Calu3 (cell line): Measurements from ENCODE around the gene GALNT17. TPM values are rescaled to one million over a fixed set of nuclear protein-coding genes. Genes with fewer than 3 reads are reported as not detected.
"Not testable (repeated sequence)": the region's sequence is repeated elsewhere in the genome, so short reads cannot be mapped to it uniquely, and the experiment has no call there.

ENCODE experiments used
- BruUV-seq: library from RNA; stranded (reverse); fragments of 400-500 nt; replicated peaks from 2 replicates; lab custom pipeline; 2021; lab: Mats Ljungman, UMichigan
- CTCF ChIA-PET: fragments of 300-600 bp; sonication (Branson Sonifier 250); formaldehyde crosslinking; loops from one replicate; lab custom pipeline; 2022; ENCODE audit warnings: antibody characterized with exemption; lab: Charles Lee
- DNase-seq: peaks from one replicate; pipeline ENCODE4 v3.0.0; 2022
- H3K27ac Mint-ChIP-seq: one replicate; pipeline ENCODE4 v1.8.0; 2022; ENCODE audit warnings: mixed read lengths; ENCODE audit not compliant: unreplicated experiment
- H3K27me3 Mint-ChIP-seq: one replicate; pipeline ENCODE4 v1.8.0; 2022; ENCODE audit warnings: mixed read lengths; ENCODE audit not compliant: unreplicated experiment
- H3K36me3 Mint-ChIP-seq: one replicate; pipeline ENCODE4 v1.8.0; 2022; ENCODE audit warnings: mild to moderate bottlenecking, moderate library complexity, mixed read lengths; ENCODE audit not compliant: insufficient read depth, unreplicated experiment
- H3K4me1 Mint-ChIP-seq: one replicate; pipeline ENCODE4 v1.8.0; 2022; ENCODE audit warnings: mild to moderate bottlenecking, low read depth, mixed read lengths; ENCODE audit not compliant: unreplicated experiment
- H3K4me3 Mint-ChIP-seq: one replicate; pipeline ENCODE4 v1.8.0; 2022; ENCODE audit warnings: mild to moderate bottlenecking, low read depth, moderate library complexity, mixed read lengths; ENCODE audit not compliant: unreplicated experiment
- H3K9me3 Mint-ChIP-seq: one replicate; pipeline ENCODE4 v1.8.0; 2022; ENCODE audit warnings: low read depth, mixed read lengths; ENCODE audit not compliant: unreplicated experiment
- CTCF ChIP-seq: fragments of 200-600 bp; IDR thresholded peaks from one replicate; pipeline ENCODE4 v1.8.0; 2022; ENCODE audit warnings: antibody characterized with exemption; ENCODE audit not compliant: unreplicated experiment
- intact Hi-C: fragments of 100-400 bp; cut with micrococcal nuclease; formaldehyde crosslinking; loops from one replicate; pipeline ENCODE4 v1.10.0; 2022; ENCODE audit not compliant: unreplicated experiment
- total RNA-seq: library from RNA; stranded (reverse); gene quantifications from 2 replicates; pipeline ENCODE4 v1.2.3, GENCODE V29; 2022

The GALNT17 gene
- total RNA-seq, 1 experiment from 2014 or later = not detected

DNA sequence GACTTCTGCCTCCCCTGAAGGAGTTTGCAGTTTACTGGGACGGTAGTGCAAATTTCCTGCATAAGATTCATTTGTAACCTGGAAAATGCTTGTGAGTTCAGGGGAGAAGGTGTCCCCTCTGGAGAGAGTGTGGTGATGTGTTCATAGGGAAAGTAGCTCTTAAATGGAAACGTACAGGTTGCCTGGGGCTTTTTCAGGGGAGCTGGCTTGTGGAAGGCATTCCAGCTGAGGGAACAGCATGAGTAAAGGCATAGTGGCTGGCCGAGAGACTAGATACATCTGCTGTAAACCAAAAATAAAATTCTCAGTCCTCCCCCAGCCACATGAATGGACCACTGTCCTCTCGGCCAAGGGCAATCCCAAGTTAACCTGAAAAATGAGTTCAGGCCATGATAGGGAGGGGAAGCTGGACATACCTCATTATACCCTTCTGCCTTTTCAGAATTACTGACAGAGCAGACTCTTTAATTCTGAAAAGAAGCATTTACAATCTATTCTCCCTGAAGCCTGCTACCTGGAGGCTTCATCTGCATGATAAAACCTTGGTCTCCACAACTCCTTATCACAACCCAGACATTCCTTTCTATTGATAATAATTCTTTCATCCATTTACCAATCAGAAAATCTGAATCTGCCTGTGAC is 123.7 kb downstream of the GALNT17 start:
- Mint-ChIP-seq H3K27ac (no peak overlapping the region), H3K36me3 (no peaks in the 10 kb centered on the region), H3K4me1 (no peaks in the 10 kb centered on the region), H3K9me3 (peaks cover 8% of the 10 kb centered on the region), H3K27me3 (no peaks in the 10 kb centered on the region), H3K4me3 (no peak overlapping the region)
- BruUV-seq = no TSS peak
- TF ChIP-seq CTCF = no peak
- CTCF ChIA-PET = no interaction called here
- intact Hi-C loops = no loop called here
- no peak for DNase-seq

GRCh38 chr7:71261066-71261465 is 129.1 kb downstream of the GALNT17 start:
- H3K4me1 Mint-ChIP-seq = no peaks in the 10 kb centered on the region
- H3K27me3 Mint-ChIP-seq = no peaks in the 10 kb centered on the region
- H3K27ac Mint-ChIP-seq = no peak overlapping the region
- CTCF ChIA-PET = no interaction called here
- no peak for TF ChIP-seq CTCF
- DNase-seq = no peak
- H3K9me3 Mint-ChIP-seq = peaks cover 11% of the 10 kb centered on the region
- intact Hi-C loops = no loop called here
- no peaks in the 10 kb centered on the region for H3K36me3 Mint-ChIP-seq
- H3K4me3 Mint-ChIP-seq = no peak overlapping the region
- no TSS peak for BruUV-seq

DNA sequence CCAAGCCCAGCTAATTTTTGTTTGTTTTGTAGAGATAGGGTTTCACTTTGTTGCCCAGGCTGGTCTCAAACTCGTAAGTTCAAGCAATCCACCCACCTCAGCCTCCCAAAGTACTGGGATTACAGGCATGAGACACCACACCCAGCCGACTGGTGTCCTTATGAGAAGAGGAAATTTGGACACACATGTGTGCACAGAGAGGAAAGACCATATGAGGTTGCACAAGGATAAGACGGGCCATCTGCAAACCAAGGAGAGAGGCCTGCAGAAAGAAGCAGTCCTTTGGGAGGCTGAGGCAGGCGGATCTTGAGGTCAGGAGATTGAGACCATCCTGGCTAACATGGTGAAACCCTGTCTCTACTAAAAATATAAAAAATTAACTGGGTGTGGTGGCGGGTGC is 130.9 kb downstream of the GALNT17 start:
- DNase-seq, H3K27ac Mint-ChIP-seq, intact Hi-C loops, H3K4me1 Mint-ChIP-seq, BruUV-seq, CTCF ChIA-PET, H3K36me3 Mint-ChIP-seq, H3K4me3 Mint-ChIP-seq, H3K27me3 Mint-ChIP-seq: not testable (repeated sequence)
- H3K9me3 Mint-ChIP-seq = peaks cover 11% of the 10 kb centered on the region

DNA sequence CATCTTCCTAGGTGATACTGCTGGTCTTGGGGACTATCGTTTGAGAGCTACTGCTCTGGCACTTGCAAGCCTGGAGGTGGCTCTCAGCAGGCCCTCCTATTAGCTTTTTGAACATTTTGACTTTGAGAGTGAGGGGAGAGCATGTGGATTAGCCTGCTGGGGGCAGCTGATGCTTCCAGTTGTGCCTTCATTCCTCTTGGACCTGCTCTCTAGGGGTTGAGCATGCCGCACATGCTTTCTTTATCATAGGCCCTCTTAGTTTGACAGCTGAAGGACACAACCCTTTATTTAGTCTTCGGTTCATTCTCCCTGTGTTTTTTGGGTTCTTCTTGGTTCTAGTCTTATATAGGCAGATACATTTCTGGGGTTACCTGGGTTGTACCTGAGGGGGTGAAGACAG is 132.1 kb downstream of the GALNT17 start:
- peaks cover 7% of the 10 kb centered on the region for H3K9me3 Mint-ChIP-seq
- no peak for DNase-seq
- no peaks in the 10 kb centered on the region for H3K27me3 Mint-ChIP-seq
- no peak for TF ChIP-seq CTCF
- no TSS peak for BruUV-seq
- H3K27ac Mint-ChIP-seq = no peak overlapping the region
- no peak overlapping the region for H3K4me3 Mint-ChIP-seq
- H3K4me1 Mint-ChIP-seq = no peaks in the 10 kb centered on the region
- no peaks in the 10 kb centered on the region for H3K36me3 Mint-ChIP-seq
- intact Hi-C loops = no loop called here
- CTCF ChIA-PET = no interaction called here

DNA sequence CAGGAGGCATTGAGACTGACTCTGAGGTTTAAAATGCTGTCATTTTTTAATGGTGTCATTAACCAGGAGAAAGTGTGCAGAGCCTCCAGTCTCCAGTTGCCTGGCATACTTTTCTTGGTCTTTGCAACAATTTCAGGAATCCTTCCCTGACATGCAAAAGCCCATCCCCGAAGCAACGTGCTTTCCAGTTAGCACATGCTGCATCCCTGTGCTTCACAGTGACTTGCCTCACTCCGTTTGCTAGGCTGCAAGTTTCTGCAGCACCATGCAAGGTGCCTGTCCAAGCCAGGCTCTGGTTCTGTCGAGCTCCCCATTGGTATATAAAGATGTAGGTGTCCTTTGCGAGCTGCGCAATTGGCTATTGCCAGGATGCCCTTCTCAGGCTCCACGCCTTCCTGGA is 135.0 kb downstream of the GALNT17 start:
- no peak for DNase-seq
- TF ChIP-seq CTCF = no peak
- peaks cover 10% of the 10 kb centered on the region for H3K9me3 Mint-ChIP-seq
- no peaks in the 10 kb centered on the region for H3K36me3 Mint-ChIP-seq
- H3K4me3 Mint-ChIP-seq = no peak overlapping the region
- no peaks in the 10 kb centered on the region for H3K27me3 Mint-ChIP-seq
- CTCF ChIA-PET = no interaction called here
- BruUV-seq = no TSS peak
- intact Hi-C loops = no loop called here
- no peaks in the 10 kb centered on the region for H3K4me1 Mint-ChIP-seq
- no peak overlapping the region for H3K27ac Mint-ChIP-seq
